H1 (cell line): ENCODE results near the gene RING1. TPM values are rescaled to one million over a fixed set of nuclear protein-coding genes. Genes with fewer than 3 reads are reported as not detected.

ENCODE experiments used
- CTCF ChIA-PET: fragments of 300-600 bp; sonication (Branson Sonifier 250); formaldehyde crosslinking; loops from one replicate; lab custom pipeline; 2021; ENCODE audit not compliant: partially characterized antibody; lab: Charles Lee
- POLR2A ChIA-PET: fragments of 300-600 bp; sonication (Branson Sonifier 250); formaldehyde crosslinking; loops from one replicate; lab custom pipeline; 2021; ENCODE audit warnings: inconsistent platforms; ENCODE audit not compliant: partially characterized antibody; lab: Charles Lee
- DNase-seq, 2 experiments: peaks; one replicate each; pipeline versions ENCODE4 v3.0.0 to v3.0.0-alpha.2; 2010 to 2022; ENCODE audit warnings: low spot score in 2 of 2, low read depth in 1 of 2, mixed read lengths in 1 of 2
- FAIRE-seq: peaks from 2 replicates; lab custom pipeline; 2011; peaks lifted over from hg19 to GRCh38; lab: Jason Lieb, UNC
- H2AFZ ChIP-seq: 2 replicates; pipeline ENCODE4 v1.8.1; 2012; ENCODE audit warnings: low read length, inconsistent platforms
- H2AK5ac ChIP-seq: 2 replicates; pipeline ENCODE4 v1.6.1; 2013; ENCODE audit warnings: low read depth, low read length
- H2BK120ac ChIP-seq: replicated peaks from 2 replicates; pipeline ENCODE3; 2013; ENCODE audit warnings: low read depth, low read length, inconsistent platforms
- H2BK12ac ChIP-seq: 2 replicates; pipeline ENCODE4 v1.6.1; 2013; ENCODE audit warnings: low read depth, low read length
- H2BK15ac ChIP-seq: 2 replicates; pipeline ENCODE4 v1.6.1; 2013; ENCODE audit warnings: low read length
- H2BK20ac ChIP-seq: 2 replicates; pipeline ENCODE4 v1.6.1; 2013; ENCODE audit warnings: low read length
- H2BK5ac ChIP-seq: 2 replicates; pipeline ENCODE4 v1.6.1; 2013; ENCODE audit warnings: low read depth, low read length
- H3K14ac ChIP-seq: 2 replicates; pipeline ENCODE4 v1.6.1; 2013; ENCODE audit warnings: inconsistent platforms; ENCODE audit not compliant: insufficient read length
- H3K18ac ChIP-seq: 2 replicates; pipeline ENCODE4 v1.6.1; 2013; ENCODE audit warnings: low read length; ENCODE audit errors: extremely low read depth
- H3K23ac ChIP-seq: 2 replicates; pipeline ENCODE4 v1.6.1; 2013; ENCODE audit warnings: inconsistent platforms; ENCODE audit not compliant: insufficient read length
- H3K23me2 ChIP-seq: 2 replicates; pipeline ENCODE4 v1.6.1; 2013; ENCODE audit warnings: low read depth, low read length
- H3K27ac ChIP-seq: 2 replicates; pipeline ENCODE4 v1.6.1; 2011; ENCODE audit warnings: low read depth, low read length, inconsistent platforms
- H3K27me3 ChIP-seq, 4 experiments: replicated peaks in 1 of 4; 1 replicate in 1 of 4; 2 replicates in 3 of 4; pipeline versions ENCODE4 v1.6.1 to v1.8.1; 2011 to 2013; ENCODE audit warnings: low read length in 3 of 4, mild to moderate bottlenecking in 3 of 4, inconsistent platforms in 2 of 4, mixed read lengths in 2 of 4, moderate library complexity in 1 of 4; ENCODE audit not compliant: control insufficient read depth in 3 of 4, insufficient read depth in 3 of 4; ENCODE audit errors: extremely low read depth in 1 of 4
- H3K36me3 ChIP-seq, 4 experiments: 2 replicates each; pipeline versions ENCODE4 v1.6.1 to v1.8.1; 2011 to 2013; ENCODE audit warnings: mild to moderate bottlenecking in 4 of 4, low read length in 3 of 4, moderate library complexity in 2 of 4, control low read depth in 1 of 4, inconsistent platforms in 1 of 4; ENCODE audit not compliant: insufficient read depth in 4 of 4, control insufficient read depth in 2 of 4
- H3K4ac ChIP-seq: replicated peaks from 2 replicates; pipeline ENCODE3; 2013; ENCODE audit warnings: low read length, low read depth, mixed read lengths, inconsistent platforms; ENCODE audit not compliant: insufficient read length
- H3K4me1 ChIP-seq, 4 experiments: replicated peaks in 1 of 4; 1 replicate in 1 of 4; 2 replicates in 3 of 4; pipeline versions ENCODE4 v1.6.1 to v1.8.1; 2011 to 2013; ENCODE audit warnings: low read length in 3 of 4, inconsistent platforms in 2 of 4, mixed read lengths in 1 of 4; ENCODE audit not compliant: insufficient read depth in 4 of 4, control insufficient read depth in 3 of 4
- H3K4me2 ChIP-seq, 2 experiments: 2 replicates each; pipeline versions ENCODE4 v1.6.1 to v1.8.1; 2011 to 2013; ENCODE audit warnings: low read depth in 2 of 2, low read length in 2 of 2, control low read depth in 1 of 2, inconsistent platforms in 1 of 2, mild to moderate bottlenecking in 1 of 2; ENCODE audit not compliant: insufficient read depth in 1 of 2
- H3K4me3 ChIP-seq, 4 experiments: fragments of 200-600, 300-600 bp in 1 of 4; sonication (generic), shearing (Covaris generic), sonication (Bioruptor Twin) in 1 of 4; 2 replicates each; pipeline versions ENCODE4 v1.5.1 to v1.8.1; 2011 to 2016; ENCODE audit warnings: low read length in 4 of 4, low read depth in 3 of 4, control low read depth in 2 of 4, inconsistent platforms in 2 of 4, mild to moderate bottlenecking in 2 of 4, mixed read lengths in 1 of 4, moderate library complexity in 1 of 4; ENCODE audit not compliant: insufficient read depth in 2 of 4; ENCODE audit errors: extremely low read depth in 1 of 4
- H3K56ac ChIP-seq: replicated peaks from 2 replicates; pipeline ENCODE3; 2013; ENCODE audit warnings: low read depth, mild to moderate bottlenecking, mixed read lengths, low read length, inconsistent platforms; ENCODE audit not compliant: insufficient read length
- H3K79me1 ChIP-seq: 2 replicates; pipeline ENCODE4 v1.6.1; 2013; ENCODE audit warnings: low read depth, low read length, control low read depth
- H3K79me2 ChIP-seq, 2 experiments: 2 replicates each; pipeline versions ENCODE4 v1.6.1 to v1.8.1; 2012 to 2013; ENCODE audit warnings: low read length in 2 of 2, mild to moderate bottlenecking in 2 of 2, inconsistent platforms in 1 of 2; ENCODE audit not compliant: insufficient read depth in 2 of 2, control insufficient read depth in 1 of 2
- H3K9ac ChIP-seq, 4 experiments: replicated peaks in 1 of 4; 1 replicate in 1 of 4; 2 replicates in 3 of 4; pipeline versions ENCODE4 v1.6.1 to v1.8.1; 2011 to 2013; ENCODE audit warnings: low read depth in 3 of 4, low read length in 3 of 4, control low read depth in 2 of 4, mild to moderate bottlenecking in 2 of 4, moderate library complexity in 2 of 4, inconsistent platforms in 1 of 4; ENCODE audit errors: extremely low read depth in 1 of 4
- H3K9me3 ChIP-seq, 2 experiments: 2 replicates each; pipeline versions ENCODE4 v1.6.1 to v1.8.1; 2012 to 2013; ENCODE audit warnings: mild to moderate bottlenecking in 2 of 2, moderate library complexity in 2 of 2, control low read depth in 1 of 2, inconsistent platforms in 1 of 2, low read depth in 1 of 2, low read length in 1 of 2, mixed read lengths in 1 of 2; ENCODE audit not compliant: insufficient read depth in 2 of 2
- H4K20me1 ChIP-seq, 2 experiments: replicated peaks in 1 of 2; 2 replicates each; pipeline versions ENCODE3 to v1.8.1; 2011 to 2013; ENCODE audit warnings: inconsistent platforms in 2 of 2, low read length in 2 of 2, mild to moderate bottlenecking in 1 of 2; ENCODE audit not compliant: insufficient read depth in 2 of 2, control insufficient read depth in 1 of 2
- H4K5ac ChIP-seq: 2 replicates; pipeline ENCODE4 v1.6.1; 2013; ENCODE audit warnings: low read length, low read depth, mixed read lengths, inconsistent platforms; ENCODE audit not compliant: insufficient read length
- H4K8ac ChIP-seq: 2 replicates; pipeline ENCODE4 v1.8.0; 2013; ENCODE audit warnings: mild to moderate bottlenecking, moderate library complexity, low read length, inconsistent platforms; ENCODE audit not compliant: insufficient read depth; ENCODE audit errors: extremely low read depth
- H4K91ac ChIP-seq: replicated peaks from 2 replicates; pipeline ENCODE3; 2013; ENCODE audit warnings: low read length, mixed read lengths, inconsistent platforms; ENCODE audit not compliant: insufficient read length
- CBX8 ChIP-seq: fragments of 300-800, 300-1000 bp; sonication (generic); IDR thresholded peaks from 2 replicates; pipeline ENCODE4 v1.7.1; 2016; ENCODE audit warnings: low read depth, low read length, borderline replicate concordance
- EP300 ChIP-seq, 2 experiments: IDR thresholded peaks; 1 replicate in 1 of 2; 2 replicates in 1 of 2; pipeline ENCODE4 v1.6.1; 2011 to 2012; ENCODE audit warnings: low read depth in 2 of 2, low read length in 2 of 2, mild to moderate bottlenecking in 2 of 2, borderline replicate concordance in 1 of 2, inconsistent platforms in 1 of 2, moderate library complexity in 1 of 2
- JUND ChIP-seq: IDR thresholded peaks from 2 replicates; pipeline ENCODE4 v1.6.1; 2011; ENCODE audit warnings: mild to moderate bottlenecking, improper control_type of control experiment, low read length
- MAX ChIP-seq: IDR thresholded peaks from 2 replicates; pipeline ENCODE4 v1.6.1; 2012; ENCODE audit warnings: inconsistent platforms
- RAD21 ChIP-seq, 2 experiments: IDR thresholded peaks in 1 of 2; conservative IDR thresholded peaks in 1 of 2; 2 replicates each; pipeline ENCODE4 v1.6.1; 2011; ENCODE audit warnings: low read depth in 2 of 2, low read length in 2 of 2, improper control_type of control experiment in 1 of 2, inconsistent platforms in 1 of 2, mild to moderate bottlenecking in 1 of 2, moderate library complexity in 1 of 2
- WGBS, 2 experiments: shearing (Covaris generic) in 1 of 2; methylation state at CpG; one replicate each; pipeline versions ENCODE4 v1.1.6 to v1.1.7; 2013 to 2015; ENCODE audit warnings: low lambda C conversion rate in 2 of 2, mixed read lengths in 2 of 2, inconsistent platforms in 1 of 2, low coverage in 1 of 2, missing lambda C conversion rate in 1 of 2; ENCODE audit not compliant: insufficient replicate concordance in 2 of 2, insufficient coverage in 1 of 2, insufficient read length in 1 of 2; ENCODE audit errors: extremely low coverage in 1 of 2, missing lambda C conversion rate in 1 of 2; 5-methylcytosine and 5-hydroxymethylcytosine counted together
- polyA plus RNA-seq, 7 experiments: library from polyadenylated mRNA; depleted of rRNA in 3 of 7; stranded (reverse) in 5 of 7; unstranded in 2 of 7; fragments of >200 nt in 5 of 7; fragments of 200-250 nt in 2 of 7; gene quantifications; 1 replicate in 5 of 7; 2 replicates in 1 of 7; 4 replicates in 1 of 7; pipeline versions ENCODE4 v1.2.1 to v1.2.3, GENCODE V29; 2011 to 2013; ENCODE audit warnings: missing spikeins in 2 of 7, mixed read lengths in 2 of 7
- total RNA-seq: library from RNA; stranded (reverse); fragmentation: NEBNext Ultra II Directional; extraction: Animal tissue kit (Norgen Biotek cat#: 25700); gene quantifications from 2 replicates; pipeline ENCODE4 v1.2.1, GENCODE V29; 2021
- TF ChIP-seq, protein P1 (sequence below): IDR thresholded peaks from 2 replicates; pipeline ENCODE4 v1.6.1; 2011; ENCODE audit warnings: low read depth, mild to moderate bottlenecking, low read length; ENCODE audit not compliant: insufficient read depth

Gene RING1
- total and polyA plus RNA-seq, 2 of the 8 experiments (the other 6 are each of a cell fraction or from before 2014, with no cell fraction given), result 16.4 to 26.0 TPM

DNA sequence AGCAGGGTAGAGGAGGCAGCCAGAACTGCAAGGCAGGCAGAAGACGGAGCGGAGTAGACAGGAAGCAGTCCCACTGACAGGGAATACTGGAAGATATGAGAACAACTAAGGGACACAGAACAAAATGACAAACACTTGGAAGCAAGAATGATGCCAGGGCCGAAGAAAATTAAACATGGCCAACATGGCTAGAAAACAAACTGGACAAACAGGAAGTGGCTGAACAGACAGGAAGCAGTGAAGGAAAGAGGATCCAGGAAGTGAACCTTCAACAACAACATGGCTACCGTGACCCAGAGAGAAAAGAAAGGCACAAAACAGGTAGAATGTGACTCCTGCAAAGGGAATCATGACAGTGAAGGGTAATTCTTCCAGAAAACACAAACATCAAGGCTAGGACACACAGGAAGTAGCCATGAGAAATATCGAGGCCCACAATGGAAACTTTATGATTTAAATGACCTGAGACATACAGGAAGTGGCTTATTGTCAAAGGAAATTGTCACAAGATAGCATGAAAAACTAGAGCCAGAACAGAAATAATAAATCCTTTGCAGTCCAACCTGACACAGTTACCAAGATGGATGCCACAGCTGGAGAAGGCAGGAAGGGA, 25.1 kb upstream of the RING1 start:
- H4K8ac ChIP-seq, result no peak overlapping the region; the same call in 1 of the 2 replicates
- FAIRE-seq, result no peak
- H3K23ac ChIP-seq, result no peak overlapping the region
- no peak overlapping the region for H2BK20ac ChIP-seq
- ChIA-PET POLR2A (interaction anchor here (0.7 to 1.4 kb wide), 5 partner anchors 29 to 211 kb away, joined by 3 to 5 read pairs (median 3); partner anchors contain the start of gene B3GALT4), CTCF (interaction anchor here (0.7 to 1.7 kb wide), 5 partner anchors 10 to 134 kb away, joined by 3 to 9 read pairs (median 4); no protein-coding TSS in a partner anchor)
- H4K5ac ChIP-seq, result no peak overlapping the region
- no peak overlapping the region for H3K4ac ChIP-seq
- no peaks in the 10 kb centered on the region for H3K36me3 ChIP-seq
- 0 out of 2 replicates have a peak overlapping the region, but pooled peaks have one; percentile 63 for H2BK15ac ChIP-seq
- no peak overlapping the region; the same call in 1 of the 2 replicates for H2BK5ac ChIP-seq
- H3K79me2 ChIP-seq, result no peaks in the 10 kb centered on the region; a peak in 1 of 4 replicates
- no peak overlapping the region for H3K27ac ChIP-seq
- no peak overlapping the region for H3K4me2 ChIP-seq
- H3K23me2 ChIP-seq, result no peaks in the 10 kb centered on the region; the same call in 1 of the 2 replicates
- H3K27me3 ChIP-seq, result no peaks in the 10 kb centered on the region; a peak in 1 of 7 replicates
- H2BK120ac ChIP-seq, result no peak overlapping the region
- WGBS, 2 experiments, result 90% methylated on average over 5 of the region's 5 CpGs; no CpG with 5 or more reads in 1 of the 2 experiments
- no peak overlapping the region for H3K56ac ChIP-seq
- no peak overlapping the region for H3K9ac ChIP-seq
- no peak overlapping the region for H2AK5ac ChIP-seq
- no peaks in the 10 kb centered on the region for H3K9me3 ChIP-seq
- H3K18ac ChIP-seq, result no peak overlapping the region
- no peak overlapping the region for H3K14ac ChIP-seq
- H3K4me1 ChIP-seq, result peaks cover 0 to 5% (median 2%) of the 10 kb centered on the region in 4 experiments; a peak in 2 of 7 replicates
- H3K79me1 ChIP-seq, result no peaks in the 10 kb centered on the region
- H2BK12ac ChIP-seq, result 0 out of 2 replicates have a peak overlapping the region, but pooled peaks have one; percentile 27
- H3K4me3 ChIP-seq, result no peak overlapping the region
- no peaks in the 10 kb centered on the region for H4K20me1 ChIP-seq
- H4K91ac ChIP-seq, result no peak overlapping the region
- 0 out of 2 replicates have a peak overlapping the region, but pooled peaks have one; percentile 42 for H2AFZ ChIP-seq
- no peak for DNase-seq
- TF ChIP-seq RAD21 (IDR thresholded peaks at IDR 0.05 in 1 of 2, conservative IDR thresholded peaks at IDR 0.05 in 1 of 2; ENCODE audit: low read depth in 2 of 2, low read length in 2 of 2) (no peak), MAX (no peak), EP300 (IDR thresholded peaks at IDR 0.05; ENCODE audit: borderline replicate concordance in 1 of 2, low read depth in 2 of 2, low read length in 2 of 2) (no peak), CBX8 (no peak), JUND (no peak)
- TF ChIP-seq, protein P1, sequence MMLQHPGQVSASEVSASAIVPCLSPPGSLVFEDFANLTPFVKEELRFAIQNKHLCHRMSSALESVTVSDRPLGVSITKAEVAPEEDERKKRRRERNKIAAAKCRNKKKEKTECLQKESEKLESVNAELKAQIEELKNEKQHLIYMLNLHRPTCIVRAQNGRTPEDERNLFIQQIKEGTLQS, result no peak
